Stomach smooth muscle (tissue), 2 donors: Measurements from ENCODE around the gene SPDEF.

ENCODE experiments used
- H3K27ac ChIP-seq: one replicate; pipeline ENCODE4 v1.7.0; 2013; ENCODE audit warnings: mild to moderate bottlenecking, low read length, inconsistent platforms
- H3K27me3 ChIP-seq, 2 donors: one replicate each; pipeline ENCODE4 v1.7.0; 2013; ENCODE audit warnings: low read length in 2 of 2; ENCODE audit not compliant: insufficient read depth in 2 of 2, control insufficient read depth in 1 of 2
- H3K36me3 ChIP-seq, 2 donors: one replicate each; pipeline ENCODE4 v1.7.0; 2013; ENCODE audit warnings: low read length in 2 of 2; ENCODE audit not compliant: control insufficient read depth in 2 of 2, insufficient read depth in 2 of 2
- H3K4me1 ChIP-seq: one replicate; pipeline ENCODE4 v1.7.0; 2013; ENCODE audit warnings: low read length; ENCODE audit not compliant: control insufficient read depth, insufficient read depth
- H3K4me3 ChIP-seq, 2 donors: one replicate each; pipeline ENCODE4 v1.7.0; 2013; ENCODE audit warnings: low read length in 2 of 2
- H3K9ac ChIP-seq, 2 donors: one replicate each; pipeline ENCODE4 v1.7.0; 2013; ENCODE audit warnings: low read length in 2 of 2, mild to moderate bottlenecking in 1 of 2
- H3K9me3 ChIP-seq, 2 donors: one replicate each; pipeline ENCODE4 v1.7.0; 2013; ENCODE audit warnings: low read length in 2 of 2; ENCODE audit not compliant: control insufficient read depth in 2 of 2
- donor health status: healthy.
- donor health status: Pancreatic carcinoma.

Gene SPDEF

GRCh38 chr6:34593701-34594100 is 37.6 kb upstream of the SPDEF start:
- Histone ChIP-seq H3K9me3 (no peaks in the 10 kb centered on the region), H3K4me1 (peaks cover 2% of the 10 kb centered on the region), H3K4me3 (no peak overlapping the region), H3K27ac (no peak overlapping the region), H3K27me3 (no peaks in the 10 kb centered on the region), H3K9ac (no peak overlapping the region), H3K36me3 (peaks cover 5 to 8% of the 10 kb centered on the region in 2 donors)

- Histone ChIP-seq H3K4me3 (no peak overlapping the region), H3K9ac (no peak overlapping the region), H3K27ac (no peak overlapping the region), H3K36me3 (peaks cover 5 to 14% of the 10 kb centered on the region in 2 donors), H3K4me1 (peaks cover 2% of the 10 kb centered on the region), H3K9me3 (no peaks in the 10 kb centered on the region), H3K27me3 (no peaks in the 10 kb centered on the region)
Observed at GRCh38 chr6:34592208-34592952, 36.3 kb upstream of the SPDEF start.

- H3K36me3 ChIP-seq = peaks cover 5 to 18% of the 10 kb centered on the region in 2 donors
Observed at GRCh38 chr6:34589691-34590090, 33.6 kb upstream of the SPDEF start.

DNA sequence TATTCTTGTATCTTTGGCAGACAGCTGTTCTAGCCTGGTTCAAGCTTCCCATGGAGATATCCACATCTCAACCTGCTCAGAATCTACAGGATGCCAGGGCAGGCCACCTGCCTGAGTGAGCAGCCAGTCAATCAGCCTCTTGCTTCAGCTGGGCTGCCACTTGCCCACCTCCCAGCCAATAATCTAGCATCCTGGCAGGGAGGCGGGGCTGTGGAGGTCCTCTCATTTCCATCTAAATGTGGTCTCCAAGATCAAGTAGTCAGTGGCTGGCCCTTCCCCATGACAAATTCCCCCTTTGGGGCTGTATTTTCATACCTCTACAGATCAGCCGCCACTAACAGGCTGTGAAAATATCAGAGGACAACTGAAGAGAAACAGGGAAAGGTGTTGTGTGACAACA is 33.0 kb upstream of the SPDEF start:
- no peaks in the 10 kb centered on the region for H3K9me3 ChIP-seq
- no peaks in the 10 kb centered on the region for H3K4me1 ChIP-seq
- H3K27me3 ChIP-seq = no peaks in the 10 kb centered on the region
- no peak overlapping the region for H3K4me3 ChIP-seq
- H3K27ac ChIP-seq = no peak overlapping the region
- no peak overlapping the region for H3K9ac ChIP-seq
- H3K36me3 ChIP-seq = peaks cover 5 to 17% of the 10 kb centered on the region in 2 donors

More at GRCh38 chr6:34589691-34590090, 33.6 kb upstream of the SPDEF start:
- H3K9ac ChIP-seq = no peak overlapping the region
- no peaks in the 10 kb centered on the region for H3K27me3 ChIP-seq
- no peaks in the 10 kb centered on the region for H3K4me1 ChIP-seq
- no peaks in the 10 kb centered on the region for H3K9me3 ChIP-seq
- no peak overlapping the region for H3K4me3 ChIP-seq
- no peak overlapping the region for H3K27ac ChIP-seq

DNA sequence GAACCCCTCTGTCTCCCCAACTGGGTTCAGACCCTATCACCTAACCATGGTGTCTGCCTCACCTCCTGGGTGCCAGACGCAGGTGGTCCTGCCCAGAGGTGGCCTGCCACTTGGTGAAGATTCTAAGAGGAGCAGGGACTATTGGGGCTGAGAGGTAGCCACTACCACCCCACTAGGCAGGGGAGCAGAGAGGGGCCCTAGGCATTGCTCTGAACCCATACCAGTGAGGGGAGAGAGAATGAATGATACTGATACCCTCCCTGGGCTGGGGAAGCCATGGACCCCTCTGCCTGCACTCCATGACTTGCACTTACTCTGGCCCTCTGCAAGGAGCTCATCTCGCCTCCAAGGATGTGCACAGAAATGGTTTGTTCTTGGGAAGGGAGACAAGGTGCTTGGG is 31.7 kb upstream of the SPDEF start:
- no peaks in the 10 kb centered on the region for H3K4me1 ChIP-seq
- H3K27ac ChIP-seq = no peak overlapping the region
- peaks cover 5 to 17% of the 10 kb centered on the region in 2 donors for H3K36me3 ChIP-seq
- H3K9ac ChIP-seq = no peak overlapping the region
- H3K9me3 ChIP-seq = no peaks in the 10 kb centered on the region
- H3K4me3 ChIP-seq = no peak overlapping the region
- H3K27me3 ChIP-seq = no peaks in the 10 kb centered on the region

- H3K27me3 ChIP-seq = no peaks in the 10 kb centered on the region
- no peak overlapping the region for H3K27ac ChIP-seq
- H3K9ac ChIP-seq = no peak overlapping the region
- H3K4me3 ChIP-seq = no peak overlapping the region
- no peaks in the 10 kb centered on the region for H3K4me1 ChIP-seq
- peaks cover 5 to 17% of the 10 kb centered on the region in 2 donors for H3K36me3 ChIP-seq
- H3K9me3 ChIP-seq = no peaks in the 10 kb centered on the region
Observed at GRCh38 chr6:34587325-34587724, 31.2 kb upstream of the SPDEF start.

DNA sequence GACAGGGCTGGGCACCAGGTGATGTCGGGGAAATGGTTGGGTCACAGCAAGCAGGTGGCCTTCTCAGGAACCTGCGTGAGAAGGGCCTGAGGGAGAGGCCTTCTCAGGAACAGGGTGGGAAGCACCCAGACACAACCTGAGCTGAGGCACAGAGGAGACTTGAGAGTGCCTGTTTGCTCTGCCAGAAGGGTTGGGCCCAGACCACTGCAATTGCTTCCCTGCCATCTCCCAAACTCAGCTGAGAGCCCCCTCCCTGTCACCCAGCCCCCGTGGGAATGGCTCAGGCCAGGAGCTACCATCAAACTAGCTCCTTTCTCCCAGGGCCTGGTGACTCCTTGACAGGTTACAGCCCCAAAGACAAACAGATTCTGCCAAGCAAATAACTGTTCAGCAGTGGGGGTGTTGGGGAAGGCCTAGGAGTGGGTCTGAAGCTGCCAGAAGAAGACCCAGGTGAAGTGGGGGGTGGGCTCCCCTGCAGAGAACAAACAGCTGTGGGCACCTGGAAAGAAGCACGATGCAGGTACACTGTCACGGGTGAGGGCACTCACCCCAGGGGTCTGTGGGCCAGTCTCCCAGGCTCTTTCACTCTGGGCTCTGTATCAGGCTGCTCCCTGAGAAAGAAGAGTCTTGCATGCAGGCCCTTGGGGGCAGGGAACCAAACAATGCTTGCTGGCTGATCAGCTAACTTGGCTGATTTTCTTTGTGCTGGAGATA is 30.4 kb upstream of the SPDEF start:
- Histone ChIP-seq H3K36me3 (peaks cover 5 to 15% of the 10 kb centered on the region in 2 donors), H3K4me3 (no peak overlapping the region), H3K27ac (no peak overlapping the region), H3K27me3 (no peaks in the 10 kb centered on the region), H3K9ac (no peak overlapping the region), H3K4me1 (no peaks in the 10 kb centered on the region), H3K9me3 (no peaks in the 10 kb centered on the region)

GRCh38 chr6:34585512-34586061 is 29.5 kb upstream of the SPDEF start:
- H3K27ac ChIP-seq = no peak overlapping the region

DNA sequence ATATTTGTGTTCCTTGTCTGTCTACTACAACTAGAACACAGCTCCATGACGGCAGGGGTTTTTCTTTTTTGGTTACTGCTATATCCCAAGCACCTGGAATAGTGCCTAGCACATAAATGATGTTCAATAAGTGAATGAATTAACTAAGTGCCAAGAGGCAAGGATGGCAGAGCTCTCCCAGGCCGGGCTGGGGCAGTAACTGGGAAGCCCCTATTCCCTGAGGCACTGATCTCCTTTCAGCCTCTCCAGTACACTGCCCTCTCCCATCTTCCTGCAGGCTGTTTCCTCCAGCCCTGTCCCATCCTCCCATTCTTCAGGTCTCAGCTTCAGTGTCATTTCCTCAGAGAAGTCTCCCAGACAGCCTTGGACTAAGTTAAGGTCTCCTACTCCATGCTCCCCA is 29.0 kb upstream of the SPDEF start:
- Histone ChIP-seq H3K27ac (no peak overlapping the region), H3K9me3 (no peaks in the 10 kb centered on the region), H3K36me3 (peaks cover 5 to 15% of the 10 kb centered on the region in 2 donors), H3K4me3 (no peak overlapping the region), H3K27me3 (no peaks in the 10 kb centered on the region), H3K4me1 (peaks cover 4% of the 10 kb centered on the region), H3K9ac (peak overlapping the region in 1 of 2 donors; percentile 21)

More at GRCh38 chr6:34585512-34586061, 29.5 kb upstream of the SPDEF start:
- H3K27me3 ChIP-seq = no peaks in the 10 kb centered on the region
- peaks cover 4% of the 10 kb centered on the region for H3K4me1 ChIP-seq
- H3K9ac ChIP-seq = peak overlapping the region in 1 of 2 donors; percentile 21
- H3K9me3 ChIP-seq = no peaks in the 10 kb centered on the region
- H3K4me3 ChIP-seq = no peak overlapping the region
- peaks cover 5 to 15% of the 10 kb centered on the region in 2 donors for H3K36me3 ChIP-seq

DNA sequence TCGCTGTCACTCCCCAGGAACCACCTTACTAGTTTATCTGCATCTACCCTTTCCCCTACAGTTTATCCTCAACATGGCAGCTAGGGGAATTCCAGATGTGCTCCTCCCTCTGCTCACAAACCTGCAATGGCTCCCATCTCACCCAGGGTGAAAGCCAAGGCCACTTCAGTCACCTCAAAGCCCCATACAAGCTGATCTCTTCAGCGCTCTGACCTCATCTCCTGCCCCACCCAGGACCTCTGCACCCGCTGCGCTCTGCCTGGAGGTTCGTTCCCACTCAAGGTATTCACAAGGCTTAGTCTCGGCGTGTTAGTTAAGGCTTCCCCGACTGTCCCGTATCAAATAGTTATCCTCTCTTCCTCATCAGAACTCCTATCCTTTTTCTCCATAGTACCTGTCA is 28.6 kb upstream of the SPDEF start:
- Histone ChIP-seq H3K4me3 (no peak overlapping the region), H3K4me1 (peaks cover 4% of the 10 kb centered on the region), H3K27me3 (no peaks in the 10 kb centered on the region), H3K9me3 (no peaks in the 10 kb centered on the region), H3K9ac (no peak overlapping the region), H3K27ac (no peak overlapping the region), H3K36me3 (peaks cover 5 to 15% of the 10 kb centered on the region in 2 donors)
